IPS-11a (cell line): Measurements from ENCODE around the gene TMEM91.

Source experiments
- H3K4me3 ChIP-seq: one replicate; pipeline ENCODE4 v1.5.1; 2013; ENCODE audit warnings: low read depth, low read length, control low read depth

The TMEM91 gene

GRCh38 chr19:41409288-41409687 is 33.0 kb downstream of the TMEM91 start:
- no peak overlapping the region for H3K4me3 ChIP-seq

DNA sequence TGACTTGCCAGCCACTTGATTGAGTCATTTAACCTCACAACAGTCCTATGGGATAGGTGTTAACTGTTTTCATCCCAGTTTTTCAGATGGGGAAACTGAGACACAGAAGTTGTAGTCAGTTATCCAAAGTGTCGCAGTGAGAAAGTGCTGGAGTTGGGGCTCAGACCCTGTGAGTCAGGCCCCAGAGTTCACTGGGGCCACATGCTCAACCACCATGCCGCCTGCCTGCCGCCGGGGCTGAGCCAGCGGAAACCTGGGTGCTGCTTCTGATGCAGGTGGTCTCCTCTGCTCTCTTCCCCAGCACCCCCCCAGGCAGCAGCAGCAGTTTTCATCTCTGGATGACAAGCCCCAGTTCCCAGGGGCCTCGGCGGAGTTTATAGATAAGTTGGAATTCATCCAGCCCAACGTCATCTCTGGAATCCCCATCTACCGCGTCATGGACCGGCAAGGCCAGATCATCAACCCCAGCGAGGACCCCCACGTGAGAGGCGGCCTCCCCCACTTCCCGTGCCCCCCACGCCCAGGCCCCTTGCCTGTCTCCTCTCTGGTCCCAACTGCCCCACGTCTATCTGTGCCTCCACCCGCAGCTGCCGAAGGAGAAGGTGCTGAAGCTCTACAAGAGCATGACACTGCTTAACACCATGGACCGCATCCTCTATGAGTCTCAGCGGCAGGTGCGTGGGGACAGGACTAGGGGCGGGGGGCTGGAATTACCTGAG is 34.2 kb downstream of the TMEM91 start:
- no peak overlapping the region for H3K4me3 ChIP-seq

GRCh38 chr19:41411100-41411967 is 35.0 kb downstream of the TMEM91 start:
- no peak overlapping the region for H3K4me3 ChIP-seq

DNA sequence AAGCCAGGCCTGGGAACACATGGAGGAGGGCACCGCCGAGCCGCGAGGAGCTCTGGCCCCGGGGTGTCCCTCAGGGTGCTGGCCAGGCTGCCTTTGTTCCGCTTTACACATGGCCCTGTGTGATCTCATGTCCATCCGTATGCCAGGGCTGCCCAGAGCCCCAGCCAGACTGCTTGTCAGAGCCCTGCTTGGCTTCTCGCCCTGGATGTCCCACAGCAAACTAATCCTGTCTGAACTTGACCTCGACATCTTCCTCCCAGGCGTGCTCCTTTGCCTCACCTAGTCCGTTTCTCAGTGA is 35.6 kb downstream of the TMEM91 start:
- H3K4me3 ChIP-seq = no peak overlapping the region

DNA sequence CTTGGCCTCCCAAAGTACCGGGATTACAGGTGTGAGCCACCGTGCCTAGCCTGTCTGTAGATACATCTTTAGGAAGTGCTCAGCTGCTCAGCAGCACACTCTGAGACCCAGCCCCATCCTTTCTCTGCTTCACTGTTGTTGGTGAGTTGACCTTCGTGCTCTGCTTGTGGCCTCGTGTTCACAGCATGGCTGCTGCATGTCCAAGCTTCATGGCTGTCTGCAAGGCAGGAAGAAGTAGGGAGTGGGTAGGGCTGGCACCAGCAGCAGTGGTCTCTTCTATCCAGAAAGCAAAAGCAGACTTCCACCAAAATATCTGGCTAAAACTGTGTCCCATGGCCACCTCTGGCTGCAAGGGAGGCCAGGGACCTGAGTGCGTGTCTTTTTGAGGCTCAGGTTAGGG is 36.6 kb downstream of the TMEM91 start:
- no peak overlapping the region for H3K4me3 ChIP-seq

GRCh38 chr19:41413947-41414346 is 37.6 kb downstream of the TMEM91 start:
- no peak overlapping the region for H3K4me3 ChIP-seq

GRCh38 chr19:41414461-41414860 is 38.1 kb downstream of the TMEM91 start:
- no peak overlapping the region for H3K4me3 ChIP-seq

DNA sequence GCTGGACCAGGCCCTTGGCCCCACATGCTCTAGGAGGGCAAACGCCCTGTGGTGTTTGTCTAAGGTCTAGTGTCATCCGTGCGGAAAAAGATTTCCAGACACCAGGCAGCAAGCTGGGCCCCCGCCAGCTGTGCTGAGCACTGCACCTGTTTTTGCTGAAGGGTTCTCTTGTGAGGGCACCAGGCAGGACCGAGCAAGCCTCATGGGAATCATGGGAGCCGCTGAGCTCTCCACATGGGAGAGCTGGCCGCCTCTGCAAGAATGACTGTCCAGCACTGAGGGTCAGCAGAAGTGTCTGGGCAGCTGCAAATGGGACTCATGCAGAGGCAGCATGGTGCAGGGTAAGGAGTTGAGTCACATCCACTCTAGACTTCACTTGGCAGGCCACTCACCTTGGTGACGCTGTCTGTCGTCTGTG is 38.8 kb downstream of the TMEM91 start:
- no peak overlapping the region for H3K4me3 ChIP-seq

DNA sequence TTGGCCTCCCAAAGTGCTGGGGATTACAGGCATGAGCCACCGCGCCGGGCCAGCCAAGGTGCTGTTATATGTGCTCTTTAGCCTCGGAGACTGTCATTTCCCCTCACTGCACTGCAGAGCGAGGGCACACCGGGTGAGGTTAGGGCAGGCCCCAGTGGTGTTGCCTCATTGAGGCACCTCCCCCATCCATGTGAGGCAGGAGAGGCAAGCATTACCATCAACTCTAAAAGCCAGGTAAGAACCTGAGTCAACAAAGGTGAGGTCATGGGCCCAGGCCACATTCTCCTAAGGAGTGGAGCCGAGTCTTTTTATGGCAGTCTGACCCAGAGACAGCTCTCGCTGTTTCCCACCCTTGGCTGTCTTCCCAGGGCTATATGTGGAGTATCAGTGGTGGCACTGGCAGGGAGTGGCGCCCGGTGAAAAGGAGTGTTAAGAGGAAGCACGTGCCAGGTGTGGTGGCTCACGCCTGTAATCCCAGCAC is 39.9 kb downstream of the TMEM91 start:
- H3K4me3 ChIP-seq = no peak overlapping the region

GRCh38 chr19:41420101-41420880 is 44.0 kb downstream of the TMEM91 start:
- H3K4me3 ChIP-seq = no peak overlapping the region

- no peak overlapping the region for H3K4me3 ChIP-seq
These were observed 45.0 kb downstream of the TMEM91 start for GRCh38 chr19:41421314-41421713.

- no peak overlapping the region for H3K4me3 ChIP-seq
These were observed 45.6 kb downstream of the TMEM91 start for GRCh38 chr19:41421973-41422372.

DNA sequence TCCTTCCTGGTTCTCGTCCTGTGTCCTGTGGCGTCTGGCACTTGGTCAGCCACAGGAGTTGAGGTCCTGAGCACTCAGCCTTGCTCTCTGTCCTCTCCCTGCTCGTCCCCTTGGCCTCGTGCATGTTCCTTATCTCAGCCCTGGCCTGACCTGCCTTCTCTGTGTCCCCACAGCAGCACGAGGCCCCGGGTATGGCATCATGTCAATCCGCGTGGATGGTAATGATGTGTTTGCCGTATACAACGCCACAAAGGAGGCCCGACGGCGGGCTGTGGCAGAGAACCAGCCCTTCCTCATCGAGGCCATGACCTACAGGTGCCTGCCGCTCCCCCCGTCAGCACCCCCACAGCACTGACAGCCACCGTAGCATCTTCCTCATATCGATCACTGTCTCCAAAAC is 46.1 kb downstream of the TMEM91 start:
- H3K4me3 ChIP-seq = no peak overlapping the region

DNA sequence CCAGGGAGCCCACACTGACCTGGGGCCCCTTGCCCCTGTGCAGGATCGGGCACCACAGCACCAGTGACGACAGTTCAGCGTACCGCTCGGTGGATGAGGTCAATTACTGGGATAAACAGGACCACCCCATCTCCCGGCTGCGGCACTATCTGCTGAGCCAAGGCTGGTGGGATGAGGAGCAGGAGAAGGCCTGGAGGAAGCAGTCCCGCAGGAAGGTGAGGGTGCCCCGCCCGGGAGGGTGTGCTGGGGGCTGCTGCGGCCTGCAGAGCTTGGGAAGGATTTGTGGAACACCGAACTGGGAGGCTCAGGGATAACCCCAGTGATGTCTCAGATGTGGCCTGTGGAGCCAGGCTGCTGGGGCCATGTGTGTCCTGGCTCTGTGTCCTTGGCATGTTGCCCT is 46.6 kb downstream of the TMEM91 start:
- H3K4me3 ChIP-seq = no peak overlapping the region

GRCh38 chr19:41424335-41425173 is 48.2 kb downstream of the TMEM91 start:
- no peak overlapping the region for H3K4me3 ChIP-seq

DNA sequence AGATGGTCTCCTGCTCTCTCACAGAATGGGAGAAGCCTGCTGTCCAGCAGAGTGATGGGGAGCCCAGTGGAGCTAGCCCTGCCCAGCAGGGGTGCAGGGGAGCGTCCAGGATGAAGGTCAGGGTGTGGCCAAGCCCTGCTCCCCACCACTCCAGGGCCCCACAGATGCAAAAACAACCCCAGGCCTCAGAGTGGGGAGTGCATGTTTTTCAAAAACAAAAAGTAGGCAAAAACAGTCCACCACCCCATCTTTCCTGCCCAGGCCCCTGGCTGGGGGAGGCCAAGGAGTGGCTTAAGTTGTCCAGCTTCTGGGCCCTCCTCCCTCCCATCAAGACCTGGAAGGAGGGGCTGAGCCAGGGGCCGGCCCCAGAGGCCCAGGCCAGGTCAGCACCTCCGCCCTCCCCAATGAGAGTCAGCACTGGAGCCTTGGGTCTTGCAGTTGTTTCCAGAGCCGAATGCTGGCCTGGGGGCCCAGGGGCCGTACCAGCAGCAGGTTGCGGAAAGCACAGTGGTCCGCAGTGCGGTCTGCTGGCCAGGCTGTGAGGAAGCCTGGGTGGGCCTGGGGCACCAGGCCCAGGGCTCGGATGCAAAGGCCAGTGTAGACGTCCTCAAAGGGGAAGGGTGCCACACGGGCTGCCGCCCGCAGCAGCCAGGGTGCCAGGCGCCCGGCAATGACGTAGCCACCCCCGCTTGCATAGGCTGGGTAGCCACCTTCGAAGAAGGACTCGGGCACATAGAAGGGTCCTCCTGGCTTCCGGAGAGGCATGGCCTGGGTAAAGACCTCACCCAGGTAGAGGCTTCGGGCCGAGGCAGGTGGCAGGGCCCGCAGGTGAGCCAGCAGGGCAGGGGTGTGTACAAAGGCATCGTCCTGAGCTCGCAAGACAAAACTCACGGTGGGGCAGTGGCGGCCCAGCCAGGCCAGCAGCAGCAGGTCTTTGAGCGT is 49.1 kb downstream of the TMEM91 start:
- H3K4me3 ChIP-seq = no peak overlapping the region

GRCh38 chr19:41426116-41426841 is 49.9 kb downstream of the TMEM91 start:
- H3K4me3 ChIP-seq = no peak overlapping the region

DNA sequence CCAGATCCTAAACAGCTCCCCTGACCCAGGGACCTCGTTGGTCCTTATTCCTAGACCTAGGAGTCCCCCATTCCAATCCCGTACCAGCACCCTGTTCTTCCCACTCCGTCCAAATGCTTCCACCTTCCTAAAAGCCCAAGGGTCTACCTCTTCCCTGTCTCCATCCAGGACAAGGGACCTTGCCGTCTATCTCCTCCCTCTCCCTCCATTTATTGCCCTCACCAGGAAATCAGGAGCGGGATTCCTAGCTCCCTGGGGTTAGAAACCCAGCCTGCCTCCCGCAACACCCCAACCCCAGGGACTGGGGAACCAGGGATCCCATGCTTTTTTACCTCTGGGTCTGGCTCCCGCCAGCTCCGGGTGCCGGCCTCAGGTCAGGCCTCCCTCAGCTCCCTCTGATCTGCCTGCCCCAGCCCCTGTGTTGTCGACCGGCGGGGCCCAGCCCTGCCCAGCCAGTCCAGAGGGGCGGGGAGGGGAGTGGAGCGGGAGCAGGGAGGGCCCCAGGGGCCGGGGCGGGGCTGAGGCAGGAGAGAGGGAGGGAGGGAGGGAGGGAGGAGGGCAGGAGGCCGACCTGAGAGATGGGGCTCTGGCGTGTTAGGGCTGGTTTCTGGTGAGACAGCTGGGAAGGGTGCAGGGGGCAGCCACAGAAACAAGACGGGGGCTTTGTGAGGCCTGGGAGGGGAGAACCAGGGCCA is 50.8 kb downstream of the TMEM91 start, which contains the start of gene B3GNT8:
Gene B3GNT8 (minus strand): TSS at position 423 of the 695 bp plus-strand sequence. CDS start 596 bp downstream, outside the sequence.
- H3K4me3 ChIP-seq = peak within 1 kb of the TSS; percentile 50
